PC-3 (cell line): Measurements from ENCODE around the gene TMPRSS13. TPM values are rescaled to one million over a fixed set of nuclear protein-coding genes. Genes with fewer than 3 reads are reported as not detected.

Source experiments
- ATAC-seq: fragments of 200-7000 bp; cut with Tn5 transposase; 2 replicates; pipeline ENCODE4 v1.9.1; 2020; ENCODE audit warnings: mild to moderate bottlenecking, moderate library complexity
- BruUV-seq: library from RNA; stranded (reverse); fragments of 400-500 nt; replicated peaks from 2 replicates; lab custom pipeline; 2021; lab: Mats Ljungman, UMichigan
- CTCF ChIA-PET: fragments of 300-600 bp; sonication (Branson Sonifier 250); formaldehyde crosslinking; loops from one replicate; lab custom pipeline; 2022; ENCODE audit warnings: antibody characterized with exemption; lab: Charles Lee
- POLR2A ChIA-PET: fragments of 300-600 bp; sonication (Branson Sonifier 250); formaldehyde crosslinking; loops from one replicate; lab custom pipeline; 2022; ENCODE audit warnings: antibody characterized with exemption; ENCODE audit not compliant: unreplicated experiment; lab: Charles Lee
- DNase-seq: peaks from one replicate; pipeline ENCODE4 v3.0.0-alpha.2; 2015
- H2AFZ ChIP-seq: fragments of 300-600 bp; sonication (generic); 2 replicates; pipeline ENCODE4 v1.6.0; 2016; ENCODE audit warnings: antibody characterized with exemption, low read length
- H3F3A ChIP-seq: fragments of 300-600 bp; sonication (generic); one replicate; pipeline ENCODE4 v1.6.0; 2017; ENCODE audit warnings: antibody characterized with exemption, low read length, control low read depth, mild to moderate bottlenecking; ENCODE audit not compliant: unreplicated experiment
- H3K27ac ChIP-seq: fragments of 300-600 bp; sonication (generic); 2 replicates; pipeline ENCODE4 v1.5.1; 2016; ENCODE audit warnings: mild to moderate bottlenecking, low read length
- H3K27me3 ChIP-seq: fragments of 300-600 bp; sonication (generic); 2 replicates; pipeline ENCODE4 v1.6.1; 2016; ENCODE audit warnings: low read length, mixed read lengths
- H3K36me3 ChIP-seq: fragments of 300-600 bp; sonication (generic); 2 replicates; pipeline ENCODE4 v1.6.1; 2016; ENCODE audit warnings: low read depth, mixed run types, low read length, mixed read lengths
- H3K4me1 ChIP-seq: fragments of 300-600 bp; sonication (generic); 2 replicates; pipeline ENCODE4 v1.5.1; 2016; ENCODE audit warnings: low read length; ENCODE audit not compliant: insufficient read depth
- H3K4me2 ChIP-seq: fragments of 300-600 bp; sonication (generic); 2 replicates; pipeline ENCODE4 v1.6.0; 2016; ENCODE audit warnings: low read length
- H3K4me3 ChIP-seq: fragments of 300-600 bp; sonication (generic); 2 replicates; pipeline ENCODE4 v1.5.1; 2016; ENCODE audit warnings: mild to moderate bottlenecking, low read length, mixed read lengths
- H3K79me2 ChIP-seq: fragments of 300-600 bp; sonication (generic); 2 replicates; pipeline ENCODE4 v1.6.1; 2017; ENCODE audit warnings: low read length, mixed read lengths
- H3K9ac ChIP-seq: fragments of 300-600 bp; sonication (generic); 2 replicates; pipeline ENCODE4 v1.6.0; 2016; ENCODE audit warnings: mild to moderate bottlenecking, low read length
- H3K9me2 ChIP-seq: fragments of 300-600 bp; sonication (generic); replicated peaks from 2 replicates; pipeline ENCODE4 v1.6.1; 2016; ENCODE audit warnings: mixed run types, low read length, mixed read lengths
- H3K9me3 ChIP-seq: fragments of 300-600 bp; sonication (generic); 2 replicates; pipeline ENCODE4 v1.6.1; 2016; ENCODE audit warnings: low read length, mixed read lengths
- H4K20me1 ChIP-seq: fragments of 300-600 bp; sonication (generic); 2 replicates; pipeline ENCODE4 v1.6.1; 2016; ENCODE audit warnings: low read length, mixed read lengths
- CTCF ChIP-seq: fragments of 300-600 bp; sonication (generic); conservative IDR thresholded peaks from 2 replicates; pipeline ENCODE4 v1.5.1; 2017; ENCODE audit warnings: antibody characterized with exemption, low read depth, mild to moderate bottlenecking, low read length
- EZH2 ChIP-seq: fragments of 300-600 bp; sonication (generic); IDR thresholded peaks from one replicate; pipeline ENCODE4 v1.6.1; 2017; ENCODE audit warnings: antibody characterized with exemption, mild to moderate bottlenecking, low read length; ENCODE audit not compliant: unreplicated experiment
- EZH2phosphoT487 ChIP-seq: fragments of 300-600 bp; sonication (generic); IDR thresholded peaks from 2 replicates; pipeline ENCODE4 v1.6.1; 2018; ENCODE audit warnings: mild to moderate bottlenecking, antibody characterized with exemption, low read length, borderline replicate concordance
- intact Hi-C: fragments of 100-400 bp; cut with micrococcal nuclease; formaldehyde crosslinking; loops from 2 replicates; pipeline ENCODE4 v1.9.0; 2023
- total RNA-seq: library from RNA; depleted of rRNA; stranded (reverse); fragments of >200 nt; gene quantifications from 2 replicates; pipeline ENCODE4 v1.2.3, GENCODE V29; 2014

Gene TMPRSS13
- total RNA-seq, 1 experiment from 2014 or later, result 2.9 TPM

- no peaks in the 10 kb centered on the region for H3K36me3 ChIP-seq
- H3K4me2 ChIP-seq, result no peak overlapping the region
- H3K9ac ChIP-seq, result no peak overlapping the region
- H3K4me3 ChIP-seq, result no peak overlapping the region
- H2AFZ ChIP-seq, result no peak overlapping the region
- H3K27ac ChIP-seq, result no peak overlapping the region
- DNase-seq (no peak), ATAC-seq (no peak)
- intact Hi-C loops, result no loop called here
- H3K9me3 ChIP-seq, result no peaks in the 10 kb centered on the region
- H3K27me3 ChIP-seq, result peaks cover 30% of the 10 kb centered on the region
- H4K20me1 ChIP-seq, result no peaks in the 10 kb centered on the region
- H3K9me2 ChIP-seq, result no peaks in the 10 kb centered on the region
- peaks cover 15% of the 10 kb centered on the region for H3K4me1 ChIP-seq
- ChIA-PET CTCF (no interaction called here), POLR2A (no interaction called here)
- BruUV-seq, result no TSS peak
- H3K79me2 ChIP-seq, result no peaks in the 10 kb centered on the region
- TF ChIP-seq CTCF (no peak), EZH2phosphoT487 (no peak), EZH2 (no peak)
- no peaks in the 10 kb centered on the region for H3F3A ChIP-seq
Observed at GRCh38 chr11:117933475-117933874, 4.3 kb upstream of the TMPRSS13 start.

- Histone ChIP-seq H3K4me2 (no peak overlapping the region), H3K27me3 (peaks cover 29% of the 10 kb centered on the region), H3K36me3 (no peaks in the 10 kb centered on the region), H3K9ac (no peak overlapping the region), H3K9me2 (no peaks in the 10 kb centered on the region), H3K79me2 (no peaks in the 10 kb centered on the region), H4K20me1 (no peaks in the 10 kb centered on the region), H3K4me1 (peaks cover 15% of the 10 kb centered on the region), H3K9me3 (no peaks in the 10 kb centered on the region), H2AFZ (no peak overlapping the region), H3F3A (no peaks in the 10 kb centered on the region), H3K27ac (no peak overlapping the region), H3K4me3 (no peak overlapping the region)
- no peak for TF ChIP-seq EZH2phosphoT487
- TF ChIP-seq CTCF, result no peak
- TF ChIP-seq EZH2, result no peak
- DNase-seq (no peak), ATAC-seq (no peak)
- no TSS peak for BruUV-seq
- POLR2A ChIA-PET, result no interaction called here
- intact Hi-C loops, result no loop called here
- CTCF ChIA-PET, result no interaction called here
Observed at GRCh38 chr11:117932947-117933346, 3.7 kb upstream of the TMPRSS13 start.

- Histone ChIP-seq H3K4me3 (no peak overlapping the region), H3K79me2 (no peaks in the 10 kb centered on the region), H3K9me3 (no peaks in the 10 kb centered on the region), H3K36me3 (no peaks in the 10 kb centered on the region), H3K9me2 (no peaks in the 10 kb centered on the region), H3F3A (no peaks in the 10 kb centered on the region), H3K9ac (no peak overlapping the region), H3K4me1 (peaks cover 15% of the 10 kb centered on the region), H3K4me2 (no peak overlapping the region), H3K27ac (no peak overlapping the region), H2AFZ (no peak overlapping the region), H4K20me1 (no peaks in the 10 kb centered on the region), H3K27me3 (peaks cover 34% of the 10 kb centered on the region)
- BruUV-seq, result no TSS peak
- no peak for TF ChIP-seq EZH2
- TF ChIP-seq EZH2phosphoT487, result no peak
- TF ChIP-seq CTCF, result no peak
- ATAC-seq, result no peak
- no peak for DNase-seq
- POLR2A ChIA-PET, result no interaction called here
- CTCF ChIA-PET, result no interaction called here
- intact Hi-C loops, result no loop called here
Observed at GRCh38 chr11:117932426-117932825, 3.2 kb upstream of the TMPRSS13 start.
